HG02885 (cell line): ENCODE data around the gene NUP210L.
"Not testable (repeated sequence)": the region's sequence is repeated elsewhere in the genome, so short reads cannot be mapped to it uniquely, and the experiment has no call there.

ENCODE experiments used
- ATAC-seq: cut with Tn5 transposase; IDR thresholded peaks from one replicate; pipeline ENCODE4 v1.9.1; 2021; ENCODE audit warnings: mild to moderate bottlenecking; ENCODE audit not compliant: unreplicated experiment, poor library complexity

NUP210L gene

GRCh38 chr1:154171223-154171583, 16.3 kb upstream of the NUP210L start:
- ATAC-seq, result no peak

GRCh38 chr1:154170547-154171222, 15.8 kb upstream of the NUP210L start:
- no peak for ATAC-seq

DNA sequence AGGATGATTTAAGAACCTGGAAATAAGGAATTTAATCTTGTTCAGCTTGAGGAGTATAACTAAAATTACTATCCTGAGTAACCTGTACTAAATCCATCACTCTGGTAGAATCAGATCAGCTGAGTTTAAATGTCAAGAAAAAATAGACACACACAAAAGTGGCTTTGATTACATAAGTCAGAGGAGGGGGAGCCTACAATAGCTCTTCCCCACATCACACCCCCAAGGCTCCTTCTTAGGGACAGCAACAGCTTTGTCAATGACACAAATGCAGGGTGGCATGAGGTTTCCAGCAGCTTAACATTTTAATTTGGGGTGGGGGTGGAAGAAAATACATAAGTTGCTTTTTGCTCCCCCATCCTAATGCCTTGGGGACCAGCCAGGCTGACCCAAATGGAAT, 12.6 kb upstream of the NUP210L start:
- ATAC-seq, result no peak

- ATAC-seq, result no peak
These were observed 11.3 kb upstream of the NUP210L start for GRCh38 chr1:154166207-154166606.

- ATAC-seq, result no peak
These were observed 4.7 kb upstream of the NUP210L start for GRCh38 chr1:154159554-154159953.

DNA sequence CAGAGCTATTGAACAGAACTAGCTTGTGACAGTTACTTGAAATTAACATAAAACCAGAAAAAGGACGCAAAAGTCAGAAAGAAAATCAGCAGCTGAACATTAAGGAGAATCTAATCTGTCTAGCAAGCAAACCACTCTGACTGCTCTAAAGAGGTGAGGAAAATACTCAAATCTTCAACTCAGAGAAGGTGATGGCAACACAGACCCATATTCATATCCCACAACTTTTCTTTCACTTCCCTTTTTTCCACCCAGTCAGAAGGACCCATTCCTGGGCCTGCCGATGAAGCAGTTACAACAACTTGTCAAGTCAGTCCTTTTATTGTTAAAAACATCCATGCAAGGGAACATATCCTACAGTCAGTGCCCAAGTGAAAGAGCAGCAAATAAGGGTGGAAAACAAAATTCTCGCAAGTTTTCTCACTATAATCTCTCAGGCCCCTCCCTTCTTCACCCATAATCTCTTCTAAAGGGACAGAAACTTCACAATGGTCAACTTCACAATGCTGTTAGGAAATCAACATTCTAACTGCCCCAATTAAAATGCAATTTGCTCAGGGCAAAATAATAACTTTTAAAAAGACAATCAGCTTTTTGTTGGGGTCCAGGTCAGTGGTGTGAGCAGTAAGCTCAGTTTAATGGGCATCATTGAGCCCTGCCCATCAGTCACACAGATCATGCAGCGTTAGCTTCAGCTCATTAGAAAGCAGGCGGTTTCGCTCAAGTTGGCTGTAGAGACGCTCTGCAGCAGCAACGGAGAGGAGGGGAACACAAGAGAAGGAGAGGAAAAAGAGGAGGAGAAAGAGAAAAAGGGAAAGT, 3.6 kb upstream of the NUP210L start:
- no peak for ATAC-seq

DNA sequence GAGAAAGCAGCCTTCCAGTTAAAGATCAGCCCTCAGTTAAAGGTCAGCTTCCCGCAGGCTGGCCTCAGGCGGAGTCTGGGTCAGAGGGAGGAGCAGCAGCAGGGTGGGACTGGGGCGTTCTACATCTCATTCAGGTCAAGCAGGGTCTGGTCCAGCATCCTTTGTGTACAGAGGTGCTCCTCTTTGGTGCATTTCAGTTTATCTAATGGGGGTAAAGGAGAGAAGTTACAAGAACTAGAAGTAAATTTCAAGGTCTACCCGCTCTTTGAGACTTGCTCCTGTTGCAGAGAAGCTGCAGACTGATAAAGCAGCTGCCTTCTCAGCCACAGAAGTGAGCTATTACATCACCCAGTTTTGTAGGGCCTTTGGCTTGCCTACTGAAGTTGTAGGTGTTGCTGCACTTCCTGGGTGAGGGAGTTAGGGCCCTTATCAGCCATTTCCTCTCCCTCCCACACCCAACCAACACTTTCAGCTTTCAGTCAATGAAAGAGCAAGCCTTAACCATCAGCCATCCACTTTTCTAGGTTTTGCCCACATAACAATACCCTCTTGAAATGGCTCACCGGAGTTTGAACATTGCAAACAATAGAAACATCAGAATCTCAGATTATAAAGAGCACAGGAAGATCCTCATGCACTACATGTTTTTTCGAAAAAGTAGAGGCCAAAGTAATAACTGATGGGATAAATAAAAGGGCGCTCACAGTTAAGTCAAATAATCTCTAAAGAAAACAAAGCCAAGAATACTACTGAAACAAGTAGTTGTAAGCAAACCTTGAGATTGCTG, 2.8 kb upstream of the NUP210L start:
- ATAC-seq, result peak; percentile 86

DNA sequence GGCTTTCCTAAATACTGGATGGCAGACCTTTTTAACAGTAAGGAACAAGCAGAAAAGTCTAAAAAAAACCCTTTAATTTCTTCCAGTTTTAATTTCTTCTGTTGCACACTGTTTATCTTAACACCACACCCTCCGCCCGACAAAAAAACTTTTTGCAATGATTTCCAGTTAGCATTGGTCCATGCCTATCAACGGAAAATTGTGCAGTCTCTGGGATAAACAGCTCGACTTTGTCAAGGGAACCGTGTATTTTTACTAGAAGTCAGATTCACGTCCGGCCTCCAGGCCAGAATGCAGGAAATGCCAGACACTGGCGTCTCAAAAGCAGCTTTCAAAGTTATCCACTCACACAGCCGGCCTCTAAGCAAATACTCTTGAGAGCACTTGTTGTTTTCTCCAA, 378 bp upstream of the NUP210L start:
- no peak for ATAC-seq

- no peak for ATAC-seq
These were observed 820 bp downstream of the NUP210L start for GRCh38 chr1:154154053-154154452.

- no peak for ATAC-seq
These were observed 3.6 kb downstream of the NUP210L start for GRCh38 chr1:154151311-154151710.

- no peak for ATAC-seq
These were observed 6.1 kb downstream of the NUP210L start for GRCh38 chr1:154148807-154149206.

DNA sequence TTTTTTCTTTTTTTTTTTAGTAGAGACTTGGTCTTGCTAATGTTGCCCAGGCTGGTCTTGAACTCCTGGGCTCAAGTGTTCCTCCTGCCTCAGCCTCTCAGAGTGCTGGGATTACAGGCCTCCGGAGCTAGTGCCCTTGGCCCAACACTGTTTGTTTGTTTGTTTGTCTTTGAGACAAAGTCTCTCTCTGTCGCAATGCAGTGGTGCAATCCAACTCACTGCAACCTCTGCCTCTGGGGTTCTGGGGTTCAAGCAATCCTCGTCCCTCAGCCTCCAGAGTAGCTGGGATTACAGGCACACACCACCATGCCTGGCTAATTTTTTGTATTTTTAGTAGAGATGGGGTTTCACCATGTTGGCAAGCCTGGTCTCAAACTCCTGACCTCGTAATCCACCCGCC, 7.4 kb downstream of the NUP210L start:
- ATAC-seq, result not testable (repeated sequence)

GRCh38 chr1:154145986-154146385, 8.9 kb downstream of the NUP210L start:
- no peak for ATAC-seq

GRCh38 chr1:154142358-154142757, 12.5 kb downstream of the NUP210L start:
- ATAC-seq, result no peak

- ATAC-seq, result no peak
These were observed 13.6 kb downstream of the NUP210L start for GRCh38 chr1:154141240-154141639.

DNA sequence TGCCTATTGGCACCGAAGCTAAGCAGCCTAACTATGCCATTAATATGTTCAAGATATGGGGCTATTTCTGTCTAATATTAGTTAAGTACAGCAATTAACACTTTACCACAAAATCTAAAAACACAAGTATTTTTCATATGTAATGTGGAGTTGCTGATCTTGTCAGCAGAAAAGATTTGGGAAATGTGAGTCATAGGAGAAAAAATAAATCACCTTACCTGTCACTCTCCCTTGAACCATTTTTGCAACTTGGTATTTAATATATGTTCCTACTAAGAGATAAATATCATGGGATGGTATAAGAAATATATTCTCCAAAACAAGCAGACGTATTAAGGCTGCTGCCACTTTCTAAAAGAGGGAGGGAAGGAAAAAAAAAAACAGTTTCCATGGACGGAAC, 17.0 kb downstream of the NUP210L start:
- no peak for ATAC-seq

- no peak for ATAC-seq
These were observed 21.6 kb downstream of the NUP210L start for GRCh38 chr1:154133256-154133655.

GRCh38 chr1:154129391-154129970, 25.4 kb downstream of the NUP210L start:
- ATAC-seq, result no peak

DNA sequence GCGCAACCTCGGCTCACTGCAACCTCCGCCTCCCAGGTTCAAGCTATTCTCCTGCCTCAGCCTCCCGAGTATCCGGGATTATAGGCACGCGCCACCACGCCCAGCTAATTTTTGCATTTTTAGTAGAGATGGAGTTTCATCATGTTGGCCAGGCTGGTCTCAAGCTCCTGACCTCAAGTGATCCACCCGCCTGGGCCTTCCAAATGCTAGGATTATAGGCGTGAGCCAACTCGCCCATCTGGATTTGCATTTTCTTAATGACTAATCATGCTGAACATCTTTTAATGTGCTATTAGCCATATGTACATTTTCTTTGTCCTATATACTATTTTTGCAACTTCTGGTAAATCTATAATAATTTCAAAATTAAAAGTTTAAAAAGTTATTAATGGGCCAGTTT, 31.7 kb downstream of the NUP210L start:
- ATAC-seq, result not testable (repeated sequence)

- ATAC-seq, result no peak
These were observed 37.2 kb downstream of the NUP210L start for GRCh38 chr1:154117642-154118041.

- ATAC-seq, result no peak
These were observed 39.7 kb downstream of the NUP210L start for GRCh38 chr1:154115180-154115579.
